A549 treated with AZD9567 at 1 μM for 4 hours (cell line): ENCODE data around the gene SCFD2. TPM values are rescaled to one million over a fixed set of nuclear protein-coding genes. Genes with fewer than 3 reads are reported as not detected.

Source experiments
- total RNA-seq: library from RNA; stranded (reverse); fragments of 200-300 nt; extraction: Qiagen RNA extraction; gene quantifications from 5 replicates; pipeline ENCODE4 v1.2.3, GENCODE V29; 2022; ENCODE audit not compliant: insufficient read depth

The SCFD2 gene
- 6.0 to 7.3 TPM (median 7.0 TPM) in 5 replicates for total RNA-seq

DNA sequence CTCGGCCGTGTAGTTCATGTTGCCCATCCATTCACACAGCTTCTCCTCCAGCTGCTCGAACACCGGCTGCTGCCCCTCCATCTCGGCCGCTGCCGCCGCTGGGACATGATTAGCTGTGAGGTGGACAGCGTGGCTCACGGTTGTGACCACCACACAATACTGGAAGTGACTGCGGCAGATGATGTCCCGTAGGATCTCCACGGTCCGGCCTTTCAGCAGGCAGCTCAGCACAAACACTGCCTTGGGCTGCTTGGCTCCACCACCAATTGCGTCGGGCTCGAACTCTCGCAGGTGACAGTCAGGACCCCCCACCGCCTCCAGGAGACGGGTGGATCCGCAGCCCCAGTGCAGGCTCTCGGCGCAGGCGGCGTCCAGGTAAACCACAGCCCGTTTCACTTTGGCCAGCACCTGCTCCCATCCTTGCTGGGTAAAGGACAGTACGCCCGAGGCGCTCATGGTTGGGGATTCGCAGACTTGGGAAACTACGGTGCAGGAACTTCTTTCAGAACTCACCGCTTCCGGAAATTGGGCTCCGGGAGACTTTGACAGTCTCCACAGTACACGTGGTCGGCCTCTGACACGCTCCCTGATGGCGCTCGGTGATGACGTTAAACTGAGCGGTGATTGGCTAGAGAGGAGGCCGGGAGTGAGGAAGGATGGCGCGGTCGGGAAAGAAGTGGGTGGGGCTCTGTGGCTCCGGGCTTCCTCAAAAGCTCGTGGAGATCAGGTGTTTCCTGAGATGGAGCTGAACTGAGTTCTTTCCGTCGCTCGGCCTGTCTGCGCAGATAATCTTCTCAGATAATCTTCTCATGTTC is at the start of gene SCFD2:
Gene SCFD2 (minus strand): TSS at position 576 of the 815 bp plus-strand sequence.

DNA sequence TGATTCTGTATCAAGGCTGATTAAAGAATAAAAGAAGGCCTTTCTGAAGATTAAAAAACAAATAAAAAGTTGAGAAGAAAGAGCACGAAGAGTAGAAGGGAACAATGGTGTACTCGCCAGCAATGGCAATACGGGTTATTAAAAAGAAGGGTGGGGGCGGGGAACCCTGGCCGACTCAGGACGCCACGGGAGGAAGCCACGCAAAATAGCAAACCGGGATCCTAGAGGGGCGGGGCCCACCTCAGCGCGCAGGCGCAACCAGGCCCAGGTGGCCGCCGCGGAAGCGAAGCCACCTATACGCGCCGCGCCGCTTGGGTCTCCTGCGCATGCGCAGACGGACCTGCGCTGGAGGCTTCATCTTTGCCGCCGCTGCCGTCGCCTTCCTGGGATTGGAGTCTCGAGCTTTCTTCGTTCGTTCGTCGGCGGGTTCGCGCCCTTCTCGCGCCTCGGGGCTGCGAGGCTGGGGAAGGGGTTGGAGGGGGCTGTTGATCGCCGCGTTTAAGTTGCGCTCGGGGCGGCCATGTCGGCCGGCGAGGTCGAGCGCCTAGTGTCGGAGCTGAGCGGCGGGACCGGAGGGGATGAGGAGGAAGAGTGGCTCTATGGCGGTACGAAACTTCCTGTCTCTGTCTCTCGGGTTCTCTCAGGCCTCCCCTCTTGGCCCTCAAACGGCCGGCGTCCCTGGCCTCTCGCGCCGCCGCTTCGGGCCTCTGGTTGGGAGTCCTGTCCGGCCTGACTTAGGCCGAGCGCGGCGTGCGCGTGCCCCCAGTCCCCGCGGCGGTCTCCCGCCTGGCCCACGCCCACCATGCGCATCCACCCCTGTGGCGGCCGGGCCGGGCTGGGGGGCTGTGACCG is 11.7 kb upstream of the SCFD2 start, which contains the start of gene FIP1L1:
Gene FIP1L1 (plus strand): TSS at position 323 of the 852 bp plus-strand sequence. CDS start 198 bp downstream, at position 521.

DNA sequence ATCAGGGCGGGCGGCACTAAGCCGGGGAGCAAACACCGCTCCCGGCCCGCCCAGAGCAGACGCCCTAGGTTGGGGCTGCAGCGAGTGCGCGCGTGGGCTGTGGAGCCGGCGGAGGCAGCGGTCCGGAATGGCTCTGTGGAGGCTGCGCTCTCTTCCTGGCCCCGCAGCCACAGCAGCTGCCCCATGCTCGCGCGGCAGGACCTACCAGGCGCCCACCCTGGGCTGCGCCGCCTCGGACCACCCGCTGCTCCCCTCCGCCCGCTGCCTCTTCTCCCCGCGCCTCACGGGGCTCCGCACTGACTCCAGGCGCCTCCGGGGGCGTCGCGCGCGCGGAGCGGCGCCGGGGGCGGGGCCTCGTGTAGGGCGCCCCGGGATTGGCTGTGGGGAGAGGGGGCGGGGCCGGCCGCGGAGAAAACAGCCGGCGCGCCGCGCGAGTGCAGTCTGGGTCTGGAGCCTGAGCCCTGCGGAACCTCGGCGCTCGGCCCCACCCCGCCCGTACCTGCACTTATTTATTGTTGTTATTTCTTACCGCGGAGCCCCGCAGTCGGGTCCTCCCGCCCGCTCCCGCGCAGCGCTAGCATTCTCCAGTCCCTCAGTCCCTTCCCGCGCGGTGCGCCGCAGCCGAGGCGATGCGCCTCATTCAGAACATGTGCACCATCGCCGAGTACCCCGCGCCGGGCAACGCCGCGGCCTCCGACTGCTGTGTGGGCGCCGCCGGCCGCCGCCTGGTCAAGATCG is 503.8 kb downstream of the SCFD2 start, which contains the start of gene RASL11B:
Gene RASL11B (plus strand): TSS at position 439 of the 738 bp plus-strand sequence. CDS start 191 bp downstream, at position 630.

Other genes starting within 250 kb of the SCFD2 start
- 26.5 to 41.6 TPM (median 30.6 TPM) in 5 replicates for gene FIP1L1, start 11.6 kb upstream of the SCFD2 start, total RNA-seq
- gene LNX1, start 225.4 kb upstream of the SCFD2 start, total RNA-seq = 0.03 to 0.10 TPM (median 0.04 TPM) in 4 of 5 replicates, not detected in the other